ENCODE data around the gene METTL9.
"Not testable (repeated sequence)": the region's sequence is repeated elsewhere in the genome, so short reads cannot be mapped to it uniquely, and the experiment has no call there.

The METTL9 gene

GRCh38 chr16:21628772-21629171 is 29.4 kb downstream of the METTL9 start:
- no peak overlapping the region for H3K27ac ChIP-seq (ENCODE audit: insufficient read depth in 1 of 2, low read depth in 1 of 2, low read length in 2 of 2, poor library complexity in 1 of 2, severe bottlenecking in 2 of 2)
- H3K4me3 ChIP-seq (ENCODE audit: control insufficient read depth in 1 of 7, extremely low read depth in 1 of 7, insufficient read depth in 4 of 7, low read depth in 2 of 7, low read length in 6 of 7): no peak overlapping the region
- H3K4me1 ChIP-seq (ENCODE audit: control extremely low read depth in 1 of 4, control insufficient read depth in 4 of 4, insufficient read depth in 4 of 4, low read length in 3 of 4): peaks cover 2 to 21% (median 13%) of the 10 kb centered on the region in 4 experiments
- no peak for DNase-seq
- CTCF ChIA-PET: interaction anchor here (1.0 to 1.3 kb wide), 2 partner anchors 12 to 24 kb away, joined by 3 read pairs; no protein-coding TSS in a partner anchor
- H3K27me3 ChIP-seq (replicated peaks in 2 of 5; ENCODE audit: control insufficient read depth in 4 of 5, insufficient read depth in 5 of 5, low read length in 4 of 5): no peaks in the 10 kb centered on the region
- H3K9me3 ChIP-seq (ENCODE audit: control extremely low read depth in 1 of 5, control insufficient read depth in 4 of 5, insufficient read depth in 2 of 5, low read depth in 1 of 5, low read length in 4 of 5): peaks cover 0 to 4% (median 0%) of the 10 kb centered on the region in 5 experiments
- peaks cover 22 to 38% (median 28%) of the 10 kb centered on the region in 4 experiments for H3K36me3 ChIP-seq (ENCODE audit: control insufficient read depth in 4 of 4, insufficient read depth in 4 of 4, low read length in 3 of 4)
- POLR2A ChIA-PET: no interaction called here
- 100% methylated on average over 3 of the region's 5 CpGs for WGBS (ENCODE audit: insufficient coverage)

- H3K4me3 ChIP-seq (ENCODE audit: control insufficient read depth in 1 of 7, extremely low read depth in 1 of 7, insufficient read depth in 4 of 7, low read depth in 2 of 7, low read length in 6 of 7); POLR2A ChIA-PET; DNase-seq; H3K27ac ChIP-seq (ENCODE audit: insufficient read depth in 1 of 2, low read depth in 1 of 2, low read length in 2 of 2, poor library complexity in 1 of 2, severe bottlenecking in 2 of 2); H3K9me3 ChIP-seq (ENCODE audit: control extremely low read depth in 1 of 5, control insufficient read depth in 4 of 5, insufficient read depth in 2 of 5, low read depth in 1 of 5, low read length in 4 of 5); H3K27me3 ChIP-seq (replicated peaks in 2 of 5; ENCODE audit: control insufficient read depth in 4 of 5, insufficient read depth in 5 of 5, low read length in 4 of 5): not testable (repeated sequence)
- H3K4me1 ChIP-seq (ENCODE audit: control extremely low read depth in 1 of 4, control insufficient read depth in 4 of 4, insufficient read depth in 4 of 4, low read length in 3 of 4): peaks cover 2 to 21% (median 13%) of the 10 kb centered on the region in 4 experiments
- peaks cover 20 to 40% (median 28%) of the 10 kb centered on the region in 4 experiments for H3K36me3 ChIP-seq (ENCODE audit: control insufficient read depth in 4 of 4, insufficient read depth in 4 of 4, low read length in 3 of 4)
- CTCF ChIA-PET: interaction anchor here (0.6 to 1.2 kb wide), 7 partner anchors 10 to 21 kb away, joined by 3 to 6 read pairs (median 3); no protein-coding TSS in a partner anchor
- 98% methylated on average over 30 of the region's 37 CpGs for WGBS (ENCODE audit: insufficient coverage)
Observed at GRCh38 chr16:21629616-21630539, 30.5 kb downstream of the METTL9 start.

DNA sequence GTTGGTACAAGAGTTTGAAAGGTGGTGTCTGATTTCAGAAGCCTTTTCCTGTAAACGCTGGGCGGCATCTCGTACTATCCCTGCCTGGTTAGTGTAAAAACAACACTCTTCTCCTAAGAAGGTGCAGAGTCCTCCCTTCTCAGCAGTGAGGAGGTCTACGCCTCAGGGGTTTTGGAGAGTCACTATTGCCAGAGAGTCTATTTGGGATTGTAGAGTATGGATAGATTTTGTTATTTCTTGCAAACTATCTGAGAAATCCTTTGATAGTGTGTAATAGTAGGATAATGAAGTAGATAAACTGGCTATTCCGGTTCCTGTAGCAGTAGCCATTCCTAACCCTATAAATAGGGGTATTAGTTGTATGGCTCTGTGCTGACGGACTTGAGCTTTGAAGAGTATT is 31.5 kb downstream of the METTL9 start:
- H3K27ac ChIP-seq (ENCODE audit: insufficient read depth in 1 of 2, low read depth in 1 of 2, low read length in 2 of 2, poor library complexity in 1 of 2, severe bottlenecking in 2 of 2); H3K4me3 ChIP-seq (ENCODE audit: control insufficient read depth in 1 of 7, extremely low read depth in 1 of 7, insufficient read depth in 4 of 7, low read depth in 2 of 7, low read length in 6 of 7); DNase-seq; H3K9me3 ChIP-seq (ENCODE audit: control extremely low read depth in 1 of 5, control insufficient read depth in 4 of 5, insufficient read depth in 2 of 5, low read depth in 1 of 5, low read length in 4 of 5); POLR2A ChIA-PET; H3K27me3 ChIP-seq (replicated peaks in 2 of 5; ENCODE audit: control insufficient read depth in 4 of 5, insufficient read depth in 5 of 5, low read length in 4 of 5): not testable (repeated sequence)
- no CpG with 5 or more reads among the region's 6 CpGs for WGBS (ENCODE audit: insufficient coverage)
- CTCF ChIA-PET: interaction anchor here (1.1 kb wide), 1 partner anchor 16 kb away, joined by 5 read pairs; no protein-coding TSS in a partner anchor
- Histone ChIP-seq H3K36me3 (ENCODE audit: control insufficient read depth in 4 of 4, insufficient read depth in 4 of 4, low read length in 3 of 4) (peaks cover 16 to 36% (median 23%) of the 10 kb centered on the region in 4 experiments), H3K4me1 (ENCODE audit: control extremely low read depth in 1 of 4, control insufficient read depth in 4 of 4, insufficient read depth in 4 of 4, low read length in 3 of 4) (peaks cover 2 to 13% (median 12%) of the 10 kb centered on the region in 4 experiments)

GRCh38 chr16:21631376-21631775 is 32.0 kb downstream of the METTL9 start:
- H3K4me1 ChIP-seq (ENCODE audit: control extremely low read depth in 1 of 4, control insufficient read depth in 4 of 4, insufficient read depth in 4 of 4, low read length in 3 of 4); H3K27ac ChIP-seq (ENCODE audit: insufficient read depth in 1 of 2, low read depth in 1 of 2, low read length in 2 of 2, poor library complexity in 1 of 2, severe bottlenecking in 2 of 2); H3K27me3 ChIP-seq (replicated peaks in 2 of 5; ENCODE audit: control insufficient read depth in 4 of 5, insufficient read depth in 5 of 5, low read length in 4 of 5); CTCF ChIA-PET; POLR2A ChIA-PET; DNase-seq; H3K9me3 ChIP-seq (ENCODE audit: control extremely low read depth in 1 of 5, control insufficient read depth in 4 of 5, insufficient read depth in 2 of 5, low read depth in 1 of 5, low read length in 4 of 5); H3K4me3 ChIP-seq (ENCODE audit: control insufficient read depth in 1 of 7, extremely low read depth in 1 of 7, insufficient read depth in 4 of 7, low read depth in 2 of 7, low read length in 6 of 7): not testable (repeated sequence)
- peaks cover 16 to 38% (median 23%) of the 10 kb centered on the region in 4 experiments for H3K36me3 ChIP-seq (ENCODE audit: control insufficient read depth in 4 of 4, insufficient read depth in 4 of 4, low read length in 3 of 4)
- 100% methylated on average over 2 of the region's 8 CpGs for WGBS (ENCODE audit: insufficient coverage)

GRCh38 chr16:21631951-21632575 is 32.7 kb downstream of the METTL9 start:
- POLR2A ChIA-PET; H3K9me3 ChIP-seq (ENCODE audit: control extremely low read depth in 1 of 5, control insufficient read depth in 4 of 5, insufficient read depth in 2 of 5, low read depth in 1 of 5, low read length in 4 of 5); H3K27me3 ChIP-seq (replicated peaks in 2 of 5; ENCODE audit: control insufficient read depth in 4 of 5, insufficient read depth in 5 of 5, low read length in 4 of 5); DNase-seq; H3K27ac ChIP-seq (ENCODE audit: insufficient read depth in 1 of 2, low read depth in 1 of 2, low read length in 2 of 2, poor library complexity in 1 of 2, severe bottlenecking in 2 of 2); H3K4me3 ChIP-seq (ENCODE audit: control insufficient read depth in 1 of 7, extremely low read depth in 1 of 7, insufficient read depth in 4 of 7, low read depth in 2 of 7, low read length in 6 of 7); H3K4me1 ChIP-seq (ENCODE audit: control extremely low read depth in 1 of 4, control insufficient read depth in 4 of 4, insufficient read depth in 4 of 4, low read length in 3 of 4); CTCF ChIA-PET: not testable (repeated sequence)
- peaks cover 12 to 41% (median 23%) of the 10 kb centered on the region in 4 experiments for H3K36me3 ChIP-seq (ENCODE audit: control insufficient read depth in 4 of 4, insufficient read depth in 4 of 4, low read length in 3 of 4)
- WGBS (ENCODE audit: insufficient coverage): 81% methylated on average over 4 of the region's 5 CpGs

DNA sequence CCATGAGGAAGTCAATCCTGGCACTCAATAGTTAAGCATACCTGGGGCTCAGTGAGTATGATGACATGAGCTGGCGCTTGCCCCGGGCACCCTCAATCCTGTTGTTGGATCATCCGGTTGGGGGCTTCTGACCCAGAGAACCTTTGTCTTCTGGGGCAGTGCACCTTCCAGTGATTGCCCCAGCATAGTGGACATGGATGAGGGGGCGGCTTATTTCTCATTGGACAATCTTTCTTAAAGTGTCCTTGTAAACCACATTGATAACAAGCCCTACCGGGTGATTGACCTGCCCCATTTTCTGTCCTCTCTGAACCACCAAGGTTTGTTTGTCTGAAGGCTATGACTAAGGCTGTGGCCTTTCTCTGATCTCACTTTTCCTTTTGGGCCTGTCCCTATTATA is 34.8 kb downstream of the METTL9 start:
- ChIA-PET CTCF (no interaction called here), POLR2A (no interaction called here)
- WGBS (ENCODE audit: insufficient coverage): 97% methylated on average over 5 of the region's 5 CpGs
- no peak overlapping the region for H3K4me3 ChIP-seq (ENCODE audit: control insufficient read depth in 1 of 7, extremely low read depth in 1 of 7, insufficient read depth in 4 of 7, low read depth in 2 of 7, low read length in 6 of 7)
- peaks cover 8 to 27% (median 13%) of the 10 kb centered on the region in 4 experiments for H3K36me3 ChIP-seq (ENCODE audit: control insufficient read depth in 4 of 4, insufficient read depth in 4 of 4, low read length in 3 of 4)
- H3K27me3 ChIP-seq (replicated peaks in 2 of 5; ENCODE audit: control insufficient read depth in 4 of 5, insufficient read depth in 5 of 5, low read length in 4 of 5): no peaks in the 10 kb centered on the region
- peaks cover 0 to 4% (median 0%) of the 10 kb centered on the region in 5 experiments for H3K9me3 ChIP-seq (ENCODE audit: control extremely low read depth in 1 of 5, control insufficient read depth in 4 of 5, insufficient read depth in 2 of 5, low read depth in 1 of 5, low read length in 4 of 5)
- H3K27ac ChIP-seq (ENCODE audit: insufficient read depth in 1 of 2, low read depth in 1 of 2, low read length in 2 of 2, poor library complexity in 1 of 2, severe bottlenecking in 2 of 2): no peak overlapping the region
- DNase-seq: no peak
- peaks cover 0 to 11% (median 1%) of the 10 kb centered on the region in 4 experiments for H3K4me1 ChIP-seq (ENCODE audit: control extremely low read depth in 1 of 4, control insufficient read depth in 4 of 4, insufficient read depth in 4 of 4, low read length in 3 of 4)

DNA sequence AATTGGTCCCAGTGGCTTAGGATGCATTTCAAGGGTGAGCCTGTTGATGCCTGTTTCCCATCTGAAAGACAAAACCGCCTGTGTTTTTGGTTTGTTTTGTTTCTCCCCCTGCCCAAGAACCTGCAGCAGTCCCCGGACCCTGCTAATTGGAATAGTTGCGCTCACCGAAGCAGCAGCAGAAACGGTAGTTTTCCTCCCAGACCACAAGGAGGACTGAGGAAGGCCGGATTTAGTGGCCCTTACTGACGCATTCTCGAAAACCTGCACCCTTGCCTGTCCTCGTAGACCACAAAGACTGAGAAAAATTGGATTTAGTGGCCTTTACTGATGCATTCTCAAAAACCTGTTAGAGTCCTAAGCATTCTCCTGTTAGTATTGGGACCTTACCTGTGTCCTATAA is 36.3 kb downstream of the METTL9 start:
- H3K27me3 ChIP-seq (replicated peaks in 2 of 5; ENCODE audit: control insufficient read depth in 4 of 5, insufficient read depth in 5 of 5, low read length in 4 of 5); CTCF ChIA-PET; POLR2A ChIA-PET; H3K9me3 ChIP-seq (ENCODE audit: control extremely low read depth in 1 of 5, control insufficient read depth in 4 of 5, insufficient read depth in 2 of 5, low read depth in 1 of 5, low read length in 4 of 5); H3K4me3 ChIP-seq (ENCODE audit: control insufficient read depth in 1 of 7, extremely low read depth in 1 of 7, insufficient read depth in 4 of 7, low read depth in 2 of 7, low read length in 6 of 7); H3K27ac ChIP-seq (ENCODE audit: insufficient read depth in 1 of 2, low read depth in 1 of 2, low read length in 2 of 2, poor library complexity in 1 of 2, severe bottlenecking in 2 of 2); DNase-seq: not testable (repeated sequence)
- 100% methylated on average over 8 of the region's 9 CpGs for WGBS (ENCODE audit: insufficient coverage)
- peaks cover 0 to 15% (median 8%) of the 10 kb centered on the region in 4 experiments for H3K36me3 ChIP-seq (ENCODE audit: control insufficient read depth in 4 of 4, insufficient read depth in 4 of 4, low read length in 3 of 4)
- H3K4me1 ChIP-seq (ENCODE audit: control extremely low read depth in 1 of 4, control insufficient read depth in 4 of 4, insufficient read depth in 4 of 4, low read length in 3 of 4): peaks cover 0 to 11% (median 1%) of the 10 kb centered on the region in 4 experiments
